IPS-15b (cell line): ENCODE data around the gene PDCD1.

Experiments used
- H3K27me3 ChIP-seq: one replicate; pipeline ENCODE4 v1.6.1; 2013; ENCODE audit warnings: low read length; ENCODE audit not compliant: control insufficient read depth, insufficient read depth
- H3K36me3 ChIP-seq: one replicate; pipeline ENCODE4 v1.6.1; 2013; ENCODE audit warnings: low read length; ENCODE audit not compliant: control insufficient read depth, insufficient read depth
- H3K4me1 ChIP-seq: one replicate; pipeline ENCODE4 v1.6.1; 2013; ENCODE audit warnings: mild to moderate bottlenecking, low read length; ENCODE audit not compliant: control insufficient read depth, insufficient read depth
- H3K4me3 ChIP-seq: one replicate; pipeline ENCODE4 v1.5.1; 2013; ENCODE audit warnings: low read depth, low read length
- H3K9ac ChIP-seq: one replicate; pipeline ENCODE4 v1.6.1; 2013; ENCODE audit warnings: low read depth, mild to moderate bottlenecking, low read length
- H3K9me3 ChIP-seq: one replicate; pipeline ENCODE4 v1.6.1; 2013; ENCODE audit warnings: mild to moderate bottlenecking, low read length; ENCODE audit not compliant: control insufficient read depth, insufficient read depth

The PDCD1 gene

GRCh38 chr2:241901500-241902351 lies 43.0 kb upstream of the PDCD1 start:
- H3K4me3 ChIP-seq = peak overlapping the region; percentile 28
- no peaks in the 10 kb centered on the region for H3K9me3 ChIP-seq
- H3K36me3 ChIP-seq = no peaks in the 10 kb centered on the region
- H3K9ac ChIP-seq = peak overlapping the region; percentile 47
- no peaks in the 10 kb centered on the region for H3K4me1 ChIP-seq
- H3K27me3 ChIP-seq = no peaks in the 10 kb centered on the region

GRCh38 chr2:241901018-241901380 lies 42.3 kb upstream of the PDCD1 start:
- H3K4me1 ChIP-seq = no peaks in the 10 kb centered on the region
- no peaks in the 10 kb centered on the region for H3K9me3 ChIP-seq
- H3K9ac ChIP-seq = no peak overlapping the region
- H3K36me3 ChIP-seq = no peaks in the 10 kb centered on the region
- no peak overlapping the region for H3K4me3 ChIP-seq
- H3K27me3 ChIP-seq = no peaks in the 10 kb centered on the region

GRCh38 chr2:241900251-241901017 lies 41.7 kb upstream of the PDCD1 start:
- H3K36me3 ChIP-seq = no peaks in the 10 kb centered on the region
- H3K27me3 ChIP-seq = no peaks in the 10 kb centered on the region
- no peak overlapping the region for H3K9ac ChIP-seq
- H3K4me1 ChIP-seq = no peaks in the 10 kb centered on the region
- H3K9me3 ChIP-seq = no peaks in the 10 kb centered on the region
- no peak overlapping the region for H3K4me3 ChIP-seq

- no peaks in the 10 kb centered on the region for H3K9me3 ChIP-seq
- no peak overlapping the region for H3K9ac ChIP-seq
- no peaks in the 10 kb centered on the region for H3K27me3 ChIP-seq
- H3K4me1 ChIP-seq = no peaks in the 10 kb centered on the region
- no peak overlapping the region for H3K4me3 ChIP-seq
- no peaks in the 10 kb centered on the region for H3K36me3 ChIP-seq
Measured at GRCh38 chr2:241898463-241899270, 40.0 kb upstream of the PDCD1 start.

GRCh38 chr2:241897231-241897916 lies 38.7 kb upstream of the PDCD1 start:
- H3K9me3 ChIP-seq = no peaks in the 10 kb centered on the region
- H3K36me3 ChIP-seq = no peaks in the 10 kb centered on the region
- H3K4me1 ChIP-seq = no peaks in the 10 kb centered on the region
- no peak overlapping the region for H3K9ac ChIP-seq
- no peak overlapping the region for H3K4me3 ChIP-seq
- no peaks in the 10 kb centered on the region for H3K27me3 ChIP-seq

GRCh38 chr2:241896746-241897201 lies 38.1 kb upstream of the PDCD1 start:
- Histone ChIP-seq H3K9ac (no peak overlapping the region), H3K4me1 (no peaks in the 10 kb centered on the region), H3K9me3 (no peaks in the 10 kb centered on the region), H3K4me3 (no peak overlapping the region), H3K36me3 (no peaks in the 10 kb centered on the region), H3K27me3 (no peaks in the 10 kb centered on the region)

- no peaks in the 10 kb centered on the region for H3K4me1 ChIP-seq
- no peaks in the 10 kb centered on the region for H3K36me3 ChIP-seq
- H3K9ac ChIP-seq = no peak overlapping the region
Measured at GRCh38 chr2:241895712-241896641, 37.3 kb upstream of the PDCD1 start.

GRCh38 chr2:241895427-241895711 lies 36.7 kb upstream of the PDCD1 start:
- H3K36me3 ChIP-seq = no peaks in the 10 kb centered on the region
- H3K4me3 ChIP-seq = no peak overlapping the region
- no peaks in the 10 kb centered on the region for H3K27me3 ChIP-seq
- no peak overlapping the region for H3K9ac ChIP-seq
- no peaks in the 10 kb centered on the region for H3K4me1 ChIP-seq
- no peaks in the 10 kb centered on the region for H3K9me3 ChIP-seq

More at GRCh38 chr2:241895712-241896641, 37.3 kb upstream of the PDCD1 start:
- Histone ChIP-seq H3K4me3 (no peak overlapping the region), H3K9me3 (no peaks in the 10 kb centered on the region), H3K27me3 (no peaks in the 10 kb centered on the region)

- H3K27me3 ChIP-seq = no peaks in the 10 kb centered on the region
- no peak overlapping the region for H3K4me3 ChIP-seq
- H3K4me1 ChIP-seq = no peaks in the 10 kb centered on the region
- H3K9ac ChIP-seq = no peak overlapping the region
- no peaks in the 10 kb centered on the region for H3K9me3 ChIP-seq
- H3K36me3 ChIP-seq = no peaks in the 10 kb centered on the region
Measured at GRCh38 chr2:241894681-241895426, 36.2 kb upstream of the PDCD1 start.

- no peak overlapping the region for H3K9ac ChIP-seq
- no peak overlapping the region for H3K4me3 ChIP-seq
- H3K36me3 ChIP-seq = no peaks in the 10 kb centered on the region
- H3K9me3 ChIP-seq = no peaks in the 10 kb centered on the region
- no peaks in the 10 kb centered on the region for H3K4me1 ChIP-seq
- no peaks in the 10 kb centered on the region for H3K27me3 ChIP-seq
Measured at GRCh38 chr2:241894056-241894641, 35.5 kb upstream of the PDCD1 start.
